GM20000 (cell line): ENCODE measurements around the gene RANBP9.

Experiments used
- DNase-seq: peaks from one replicate; pipeline ENCODE4 v3.0.0; 2012; ENCODE audit warnings: low spot score
- CTCF ChIP-seq: IDR thresholded peaks from 2 replicates; pipeline ENCODE4 v1.5.1; 2012; ENCODE audit warnings: mild to moderate bottlenecking, control low read depth; ENCODE audit errors: extremely low read depth, missing control alignments

Gene RANBP9

GRCh38 chr6:13678255-13678983 is 33.2 kb downstream of the RANBP9 start:
- DNase-seq = no peak
- TF ChIP-seq CTCF = no peak

- TF ChIP-seq CTCF = no peak
Observed at GRCh38 chr6:13677878-13678254, 33.8 kb downstream of the RANBP9 start.

GRCh38 chr6:13676551-13677156 is 35.0 kb downstream of the RANBP9 start:
- no peak for DNase-seq
- no peak for TF ChIP-seq CTCF

More at GRCh38 chr6:13677878-13678254, 33.8 kb downstream of the RANBP9 start:
- DNase-seq = no peak

GRCh38 chr6:13674533-13675190 is 37.0 kb downstream of the RANBP9 start:
- no peak for DNase-seq
- TF ChIP-seq CTCF = no peak

- no peak for TF ChIP-seq CTCF
- no peak for DNase-seq
Observed at GRCh38 chr6:13673825-13674444, 37.7 kb downstream of the RANBP9 start.

- DNase-seq = no peak
- no peak for TF ChIP-seq CTCF
Observed at GRCh38 chr6:13673368-13673767, 38.3 kb downstream of the RANBP9 start.

- DNase-seq = no peak
- TF ChIP-seq CTCF = no peak
Observed at GRCh38 chr6:13672904-13673303, 38.7 kb downstream of the RANBP9 start.
